SK-N-SH (cell line): ENCODE results near the gene ZSCAN12. TPM values are rescaled to one million over a fixed set of nuclear protein-coding genes. Genes with fewer than 3 reads are reported as not detected.

Experiments used
- CTCF ChIA-PET: fragments of 300-600, 350-600 bp; formaldehyde crosslinking; extraction: SDS; loops from one replicate; lab custom pipeline; 2021; lab: Yijun Ruan, JAX
- POLR2A ChIA-PET: fragments of 350-600 bp; sonication (Branson Sonifier 250); formaldehyde crosslinking; extraction: SDS; loops from one replicate; lab custom pipeline; 2020; ENCODE audit warnings: antibody characterized with exemption, inconsistent platforms; lab: Yijun Ruan, JAX
- DNase-seq: peaks from one replicate; pipeline ENCODE4 v3.0.0; 2012
- H2AFZ ChIP-seq: fragments of 200-600 bp; sonication (generic); 2 replicates; pipeline ENCODE4 v1.8.1; 2016; ENCODE audit warnings: antibody characterized with exemption, mild to moderate bottlenecking, low read depth
- H3F3A ChIP-seq: fragments of 200-600 bp; sonication (generic); replicated peaks from 2 replicates; pipeline ENCODE3; 2016; ENCODE audit warnings: antibody characterized with exemption, mild to moderate bottlenecking; ENCODE audit not compliant: insufficient read depth
- H3K27ac ChIP-seq, 2 experiments: fragments of 200-500 bp in 1 of 2; fragments of 200-600 bp in 1 of 2; sonication (Bioruptor generic) in 1 of 2; sonication (generic), shearing (Covaris generic) in 1 of 2; 2 replicates each; pipeline versions ENCODE4 v1.5.1 to v1.6.1; 2014 to 2016; ENCODE audit warnings: low read depth in 2 of 2, inconsistent platforms in 1 of 2, low read length in 1 of 2, mild to moderate bottlenecking in 1 of 2, mixed read lengths in 1 of 2
- H3K27me3 ChIP-seq: fragments of 200-600 bp; sonication (generic), shearing (Covaris generic); 2 replicates; pipeline ENCODE4 v1.6.1; 2016; ENCODE audit warnings: mixed run types; ENCODE audit not compliant: insufficient read depth
- H3K36me3 ChIP-seq, 2 experiments: fragments of 200-500 bp in 1 of 2; fragments of 200-600 bp in 1 of 2; sonication (Bioruptor generic) in 1 of 2; sonication (generic) in 1 of 2; replicated peaks in 1 of 2; 2 replicates each; pipeline versions ENCODE3 to v1.5.1; 2014 to 2016; ENCODE audit warnings: low read length in 1 of 2, mild to moderate bottlenecking in 1 of 2; ENCODE audit not compliant: insufficient read depth in 2 of 2, control insufficient read depth in 1 of 2
- H3K4me1 ChIP-seq, 2 experiments: fragments of 200-500 bp in 1 of 2; fragments of 200-600 bp in 1 of 2; sonication (Bioruptor generic) in 1 of 2; sonication (generic), shearing (Covaris generic) in 1 of 2; 2 replicates each; pipeline versions ENCODE4 v1.5.1 to v1.6.1; 2014 to 2016; ENCODE audit warnings: low read depth in 1 of 2, low read length in 1 of 2, mixed run types in 1 of 2; ENCODE audit not compliant: insufficient read depth in 2 of 2, control insufficient read depth in 1 of 2
- H3K4me2 ChIP-seq: fragments of 200-600 bp; sonication (generic), shearing (Covaris generic); 2 replicates; pipeline ENCODE4 v1.6.1; 2017; ENCODE audit warnings: mixed run types
- H3K4me3 ChIP-seq, 2 experiments: fragments of 200-500 bp in 1 of 2; fragments of 200-600 bp in 1 of 2; sonication (Bioruptor generic) in 1 of 2; sonication (generic), shearing (Covaris generic) in 1 of 2; 2 replicates each; pipeline versions ENCODE4 v1.5.1 to v1.8.1; 2014 to 2016; ENCODE audit warnings: low read depth in 2 of 2, inconsistent platforms in 1 of 2, low read length in 1 of 2, mild to moderate bottlenecking in 1 of 2, mixed read lengths in 1 of 2, moderate library complexity in 1 of 2
- H3K79me2 ChIP-seq: fragments of 200-600 bp; sonication (generic); 2 replicates; pipeline ENCODE4 v1.8.1; 2017; ENCODE audit warnings: mild to moderate bottlenecking; ENCODE audit not compliant: insufficient read depth
- H3K9ac ChIP-seq: fragments of 200-600 bp; sonication (generic); 2 replicates; pipeline ENCODE4 v1.6.1; 2017; ENCODE audit warnings: mixed run types
- H3K9me2 ChIP-seq: fragments of 200-600 bp; sonication (generic); 2 replicates; pipeline ENCODE4 v1.6.1; 2017; ENCODE audit warnings: mixed run types
- H3K9me3 ChIP-seq: fragments of 200-600 bp; sonication (generic); 2 replicates; pipeline ENCODE4 v1.6.1; 2017; ENCODE audit warnings: mixed run types, mild to moderate bottlenecking, moderate library complexity
- H4K20me1 ChIP-seq: fragments of 200-600 bp; sonication (generic); 2 replicates; pipeline ENCODE4 v1.6.1; 2017; ENCODE audit warnings: mild to moderate bottlenecking, mixed run types; ENCODE audit not compliant: insufficient read depth
- FOXJ3 ChIP-seq: sonication (generic); formaldehyde crosslinking; IDR thresholded peaks from 2 replicates; pipeline ENCODE4 v1.5.1; 2020; ENCODE audit warnings: mild to moderate bottlenecking, missing genetic modification reagents
- JUND ChIP-seq: IDR thresholded peaks from 2 replicates; pipeline ENCODE4 v1.4.0; 2012
- RAD21 ChIP-seq: IDR thresholded peaks from 2 replicates; pipeline ENCODE4 v1.6.1; 2012; ENCODE audit warnings: mild to moderate bottlenecking, low read length
- RCOR1 ChIP-seq: fragments of 150-350 bp; IDR thresholded peaks from 2 replicates; pipeline ENCODE4 v1.6.1; 2017; ENCODE audit warnings: antibody characterized with exemption, low read length
- RXRA ChIP-seq: IDR thresholded peaks from 2 replicates; pipeline ENCODE4 v1.4.0; 2012; ENCODE audit warnings: low read depth, mild to moderate bottlenecking, borderline replicate concordance
- SMC3 ChIP-seq: IDR thresholded peaks from 2 replicates; pipeline ENCODE4 v1.6.1; 2012; ENCODE audit warnings: low read depth, low read length, improper control_type of control experiment
- WGBS: methylation state at CpG from one replicate; pipeline ENCODE4 v1.1.6; 2017; ENCODE audit warnings: low lambda C conversion rate; 5-methylcytosine and 5-hydroxymethylcytosine counted together
- polyA plus RNA-seq, 3 experiments: library from polyadenylated mRNA; depleted of rRNA; stranded (reverse); fragments of >200 nt; gene quantifications; 2 replicates each; pipeline ENCODE4 v1.2.3, GENCODE V29; 2012
- TF ChIP-seq, protein P1 (sequence below): fragments of 200-600 bp; sonication (generic); IDR thresholded peaks from 2 replicates; pipeline ENCODE4 v1.6.1; 2017; ENCODE audit warnings: antibody characterized with exemption, mild to moderate bottlenecking, moderate library complexity
- TF ChIP-seq, protein P2 (sequence below): IDR thresholded peaks from 2 replicates; pipeline ENCODE4 v1.4.0; 2012; ENCODE audit warnings: low read depth, borderline replicate concordance
- TF ChIP-seq, protein P3 (sequence below): IDR thresholded peaks from 2 replicates; pipeline ENCODE4 v1.4.0; 2012; ENCODE audit warnings: low read depth, borderline replicate concordance
- TF ChIP-seq, protein P4 (sequence below): IDR thresholded peaks from 2 replicates; pipeline ENCODE4 v1.6.1; 2012; ENCODE audit warnings: mild to moderate bottlenecking, low read depth, low read length, moderate library complexity

ZSCAN12 gene
- polyA plus RNA-seq, 1 of the 3 experiments (the other 2 are of a cell fraction), result 1.6 TPM

DNA sequence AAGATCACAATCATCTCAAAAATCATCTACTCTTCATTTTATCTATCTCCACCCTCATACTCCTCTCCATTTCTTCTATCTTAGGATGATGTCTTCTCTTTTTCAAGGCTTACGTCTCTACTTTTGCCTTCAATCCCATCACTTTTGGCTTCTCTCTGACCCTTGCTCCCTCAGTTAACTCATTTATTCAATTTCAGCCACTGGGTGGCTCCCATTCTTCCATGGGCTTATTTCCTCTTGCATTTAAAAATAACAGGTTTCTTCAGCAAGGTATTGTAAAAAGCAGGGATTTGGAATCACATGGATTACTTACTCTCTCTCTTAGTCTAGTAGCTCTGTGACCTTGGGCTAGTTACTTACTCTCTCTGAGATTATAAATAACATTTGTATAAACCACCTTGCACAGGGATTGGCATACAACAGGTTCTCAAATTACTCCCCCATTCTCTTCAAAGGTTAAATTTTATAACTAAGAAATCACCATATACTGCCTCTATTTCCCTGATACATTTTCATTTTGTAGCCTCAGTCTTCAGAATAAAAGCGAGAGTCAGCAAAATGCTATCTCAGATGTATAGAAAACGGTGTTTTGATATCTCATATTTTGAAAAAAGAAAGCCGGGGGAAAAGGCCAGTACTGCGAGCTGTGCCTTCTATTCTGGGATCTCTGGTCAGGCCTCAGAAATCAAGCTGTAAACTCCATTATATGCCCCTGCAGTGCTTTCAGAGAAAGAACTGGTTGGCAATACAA lies 5.5 kb downstream of the ZSCAN12 start:
- CTCF ChIA-PET, result interaction anchor here (1.8 to 2.6 kb wide), 2 partner anchors 9 to 13 kb away, joined by 5 to 15 read pairs; no protein-coding TSS in a partner anchor
- peak; percentile 23; the same call in 1 of the 2 replicates for TF ChIP-seq RAD21
- TF ChIP-seq, protein P1, sequence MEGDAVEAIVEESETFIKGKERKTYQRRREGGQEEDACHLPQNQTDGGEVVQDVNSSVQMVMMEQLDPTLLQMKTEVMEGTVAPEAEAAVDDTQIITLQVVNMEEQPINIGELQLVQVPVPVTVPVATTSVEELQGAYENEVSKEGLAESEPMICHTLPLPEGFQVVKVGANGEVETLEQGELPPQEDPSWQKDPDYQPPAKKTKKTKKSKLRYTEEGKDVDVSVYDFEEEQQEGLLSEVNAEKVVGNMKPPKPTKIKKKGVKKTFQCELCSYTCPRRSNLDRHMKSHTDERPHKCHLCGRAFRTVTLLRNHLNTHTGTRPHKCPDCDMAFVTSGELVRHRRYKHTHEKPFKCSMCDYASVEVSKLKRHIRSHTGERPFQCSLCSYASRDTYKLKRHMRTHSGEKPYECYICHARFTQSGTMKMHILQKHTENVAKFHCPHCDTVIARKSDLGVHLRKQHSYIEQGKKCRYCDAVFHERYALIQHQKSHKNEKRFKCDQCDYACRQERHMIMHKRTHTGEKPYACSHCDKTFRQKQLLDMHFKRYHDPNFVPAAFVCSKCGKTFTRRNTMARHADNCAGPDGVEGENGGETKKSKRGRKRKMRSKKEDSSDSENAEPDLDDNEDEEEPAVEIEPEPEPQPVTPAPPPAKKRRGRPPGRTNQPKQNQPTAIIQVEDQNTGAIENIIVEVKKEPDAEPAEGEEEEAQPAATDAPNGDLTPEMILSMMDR, result peak; percentile 53
- 0 out of 2 replicates have a peak, but pooled peaks have one; percentile 19 for TF ChIP-seq SMC3
- TF ChIP-seq, protein P2, sequence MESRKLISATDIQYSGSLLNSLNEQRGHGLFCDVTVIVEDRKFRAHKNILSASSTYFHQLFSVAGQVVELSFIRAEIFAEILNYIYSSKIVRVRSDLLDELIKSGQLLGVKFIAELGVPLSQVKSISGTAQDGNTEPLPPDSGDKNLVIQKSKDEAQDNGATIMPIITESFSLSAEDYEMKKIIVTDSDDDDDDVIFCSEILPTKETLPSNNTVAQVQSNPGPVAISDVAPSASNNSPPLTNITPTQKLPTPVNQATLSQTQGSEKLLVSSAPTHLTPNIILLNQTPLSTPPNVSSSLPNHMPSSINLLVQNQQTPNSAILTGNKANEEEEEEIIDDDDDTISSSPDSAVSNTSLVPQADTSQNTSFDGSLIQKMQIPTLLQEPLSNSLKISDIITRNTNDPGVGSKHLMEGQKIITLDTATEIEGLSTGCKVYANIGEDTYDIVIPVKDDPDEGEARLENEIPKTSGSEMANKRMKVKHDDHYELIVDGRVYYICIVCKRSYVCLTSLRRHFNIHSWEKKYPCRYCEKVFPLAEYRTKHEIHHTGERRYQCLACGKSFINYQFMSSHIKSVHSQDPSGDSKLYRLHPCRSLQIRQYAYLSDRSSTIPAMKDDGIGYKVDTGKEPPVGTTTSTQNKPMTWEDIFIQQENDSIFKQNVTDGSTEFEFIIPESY, result no peak
- no peak for TF ChIP-seq RCOR1
- TF ChIP-seq, protein P3, sequence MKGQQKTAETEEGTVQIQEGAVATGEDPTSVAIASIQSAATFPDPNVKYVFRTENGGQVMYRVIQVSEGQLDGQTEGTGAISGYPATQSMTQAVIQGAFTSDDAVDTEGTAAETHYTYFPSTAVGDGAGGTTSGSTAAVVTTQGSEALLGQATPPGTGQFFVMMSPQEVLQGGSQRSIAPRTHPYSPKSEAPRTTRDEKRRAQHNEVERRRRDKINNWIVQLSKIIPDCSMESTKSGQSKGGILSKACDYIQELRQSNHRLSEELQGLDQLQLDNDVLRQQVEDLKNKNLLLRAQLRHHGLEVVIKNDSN, result no peak
- TF ChIP-seq, protein P4, sequence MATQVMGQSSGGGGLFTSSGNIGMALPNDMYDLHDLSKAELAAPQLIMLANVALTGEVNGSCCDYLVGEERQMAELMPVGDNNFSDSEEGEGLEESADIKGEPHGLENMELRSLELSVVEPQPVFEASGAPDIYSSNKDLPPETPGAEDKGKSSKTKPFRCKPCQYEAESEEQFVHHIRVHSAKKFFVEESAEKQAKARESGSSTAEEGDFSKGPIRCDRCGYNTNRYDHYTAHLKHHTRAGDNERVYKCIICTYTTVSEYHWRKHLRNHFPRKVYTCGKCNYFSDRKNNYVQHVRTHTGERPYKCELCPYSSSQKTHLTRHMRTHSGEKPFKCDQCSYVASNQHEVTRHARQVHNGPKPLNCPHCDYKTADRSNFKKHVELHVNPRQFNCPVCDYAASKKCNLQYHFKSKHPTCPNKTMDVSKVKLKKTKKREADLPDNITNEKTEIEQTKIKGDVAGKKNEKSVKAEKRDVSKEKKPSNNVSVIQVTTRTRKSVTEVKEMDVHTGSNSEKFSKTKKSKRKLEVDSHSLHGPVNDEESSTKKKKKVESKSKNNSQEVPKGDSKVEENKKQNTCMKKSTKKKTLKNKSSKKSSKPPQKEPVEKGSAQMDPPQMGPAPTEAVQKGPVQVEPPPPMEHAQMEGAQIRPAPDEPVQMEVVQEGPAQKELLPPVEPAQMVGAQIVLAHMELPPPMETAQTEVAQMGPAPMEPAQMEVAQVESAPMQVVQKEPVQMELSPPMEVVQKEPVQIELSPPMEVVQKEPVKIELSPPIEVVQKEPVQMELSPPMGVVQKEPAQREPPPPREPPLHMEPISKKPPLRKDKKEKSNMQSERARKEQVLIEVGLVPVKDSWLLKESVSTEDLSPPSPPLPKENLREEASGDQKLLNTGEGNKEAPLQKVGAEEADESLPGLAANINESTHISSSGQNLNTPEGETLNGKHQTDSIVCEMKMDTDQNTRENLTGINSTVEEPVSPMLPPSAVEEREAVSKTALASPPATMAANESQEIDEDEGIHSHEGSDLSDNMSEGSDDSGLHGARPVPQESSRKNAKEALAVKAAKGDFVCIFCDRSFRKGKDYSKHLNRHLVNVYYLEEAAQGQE, result no peak
- TF ChIP-seq RXRA, result no peak
- TF ChIP-seq JUND, result no peak
- no peak for TF ChIP-seq FOXJ3
- POLR2A ChIA-PET, result no interaction called here

More for the DNA sequence above, 5.5 kb downstream of the ZSCAN12 start:
- 0 out of 2 replicates have a peak overlapping the region, but pooled peaks have one; percentile 4 for H3K4me2 ChIP-seq
- no peak overlapping the region for H3K9ac ChIP-seq
- WGBS, result 91% methylated on average over 5 of the region's 5 CpGs
- no peak overlapping the region for H3K27ac ChIP-seq
- H3K36me3 ChIP-seq, result peaks cover 54 to 62% of the 10 kb centered on the region in 2 experiments
- no peak overlapping the region for H2AFZ ChIP-seq
- peaks cover 5% of the 10 kb centered on the region for H3F3A ChIP-seq
- peak; percentile 20 for DNase-seq
- H4K20me1 ChIP-seq, result peaks cover 5% of the 10 kb centered on the region; the same call in 1 of the 2 replicates
- no peaks in the 10 kb centered on the region for H3K9me3 ChIP-seq
- no peak overlapping the region for H3K4me3 ChIP-seq
- no peaks in the 10 kb centered on the region for H3K27me3 ChIP-seq
- H3K79me2 ChIP-seq, result peaks cover 72% of the 10 kb centered on the region
- H3K9me2 ChIP-seq, result no peaks in the 10 kb centered on the region
- peaks cover 13% of the 10 kb centered on the region in 2 experiments; a peak in 3 of 4 replicates for H3K4me1 ChIP-seq
